H1 (cell line): Measurements from ENCODE around the gene TSKU. TPM values are rescaled to one million over a fixed set of nuclear protein-coding genes. Genes with fewer than 3 reads are reported as not detected.

ENCODE experiments used
- EGR1 ChIP-seq: IDR thresholded peaks from 2 replicates; pipeline ENCODE4 v1.6.1; 2011; ENCODE audit warnings: low read depth, low read length, borderline replicate concordance
- polyA plus RNA-seq, 7 experiments: library from polyadenylated mRNA; depleted of rRNA in 3 of 7; stranded (reverse) in 5 of 7; unstranded in 2 of 7; fragments of >200 nt in 5 of 7; fragments of 200-250 nt in 2 of 7; gene quantifications; 1 replicate in 5 of 7; 2 replicates in 1 of 7; 4 replicates in 1 of 7; pipeline versions ENCODE4 v1.2.1 to v1.2.3, GENCODE V29; 2011 to 2013; ENCODE audit warnings: missing spikeins in 2 of 7, mixed read lengths in 2 of 7
- total RNA-seq: library from RNA; stranded (reverse); fragmentation: NEBNext Ultra II Directional; extraction: Animal tissue kit (Norgen Biotek cat#: 25700); gene quantifications from 2 replicates; pipeline ENCODE4 v1.2.1, GENCODE V29; 2021

TSKU gene
- total and polyA plus RNA-seq, 2 of the 8 experiments (the other 6 are each of a cell fraction or from before 2014, with no cell fraction given) = 22.8 to 28.4 TPM

GRCh38 chr11:76785513-76785912, 2.4 kb downstream of the TSKU start (continued):
- TF ChIP-seq EGR1 = no peak
